ENCODE data around the gene SERPINA10. TPM values are rescaled to one million over a fixed set of nuclear protein-coding genes. Genes with fewer than 3 reads are reported as not detected.

Gene SERPINA10
- polyA plus RNA-seq, 3 donors, result not detected

DNA sequence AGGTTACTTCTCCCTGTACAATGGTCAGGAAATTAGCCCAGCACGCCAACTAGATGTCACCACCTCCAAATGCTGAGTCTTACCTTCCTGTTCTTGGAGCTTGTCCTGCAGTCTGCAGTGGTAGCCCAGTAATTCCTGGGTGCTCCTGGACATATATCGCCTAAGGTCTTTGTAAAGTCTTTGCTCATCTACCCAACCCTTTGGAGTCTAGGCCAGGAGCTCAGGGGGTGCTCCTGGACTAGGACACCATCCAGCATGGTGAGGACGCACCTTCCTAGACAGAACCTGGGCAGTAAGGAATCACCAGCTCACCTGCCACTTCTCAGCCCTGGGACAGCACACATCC is 569 bp downstream of the SERPINA10 start:
- no peaks in the 10 kb centered on the region for H3K36me3 Mint-ChIP-seq
- H3K27me3 Mint-ChIP-seq (ENCODE audit: low read depth in 3 of 3), result peaks cover 1 to 9% (median 3%) of the 10 kb centered on the region in 3 donors
- Histone ChIP-seq H3K4me2 (replicated peaks; ENCODE audit: extremely low read depth, low read length, poor library complexity, severe bottlenecking) (no peak overlapping the region), H3K4me3 (replicated peaks in 1 of 3; ENCODE audit: low read depth in 2 of 3, low read length in 3 of 3) (no peak overlapping the region), H2AFZ (ENCODE audit: insufficient read depth, low read depth, low read length, poor library complexity, severe bottlenecking) (no peak overlapping the region), H3K4me1 (ENCODE audit: control insufficient read depth in 1 of 2, insufficient read depth in 2 of 2, low read length in 2 of 2) (no peaks in the 10 kb centered on the region), H3K9ac (ENCODE audit: insufficient read depth, low read length, poor library complexity, severe bottlenecking) (no peak overlapping the region), H4K20me1 (ENCODE audit: insufficient read depth, low read length) (no peaks in the 10 kb centered on the region), H3K79me2 (ENCODE audit: insufficient read depth, low read length) (no peaks in the 10 kb centered on the region), H3K9me3 (replicated peaks in 1 of 2; ENCODE audit: control insufficient read depth in 1 of 2, insufficient read depth in 1 of 2, low read length in 2 of 2) (no peaks in the 10 kb centered on the region), H3K36me3 (replicated peaks in 1 of 2; ENCODE audit: control insufficient read depth in 1 of 2, insufficient read depth in 2 of 2, low read length in 2 of 2) (no peaks in the 10 kb centered on the region), H3K27me3 (ENCODE audit: control insufficient read depth in 2 of 2, insufficient read depth in 2 of 2, low read length in 2 of 2) (no peaks in the 10 kb centered on the region), H3K27ac (ENCODE audit: low read depth in 1 of 2, low read length in 2 of 2) (no peak overlapping the region)
- H3K4me3 Mint-ChIP-seq, result no peak overlapping the region
- WGBS (ENCODE audit: insufficient coverage), result 79% methylated on average over 3 of the region's 3 CpGs
- no peaks in the 10 kb centered on the region for H3K4me1 Mint-ChIP-seq
- intact Hi-C loops (cut with micrococcal nuclease), result no loop called here
- H3K9me3 Mint-ChIP-seq, result peaks cover 0 to 5% (median 2%) of the 10 kb centered on the region in 7 donors
- TF ChIP-seq CTCF (IDR thresholded peaks at IDR 0.05), result no peak
- H3K27ac Mint-ChIP-seq, result no peak overlapping the region
- DNase-seq, result no peak

DNA sequence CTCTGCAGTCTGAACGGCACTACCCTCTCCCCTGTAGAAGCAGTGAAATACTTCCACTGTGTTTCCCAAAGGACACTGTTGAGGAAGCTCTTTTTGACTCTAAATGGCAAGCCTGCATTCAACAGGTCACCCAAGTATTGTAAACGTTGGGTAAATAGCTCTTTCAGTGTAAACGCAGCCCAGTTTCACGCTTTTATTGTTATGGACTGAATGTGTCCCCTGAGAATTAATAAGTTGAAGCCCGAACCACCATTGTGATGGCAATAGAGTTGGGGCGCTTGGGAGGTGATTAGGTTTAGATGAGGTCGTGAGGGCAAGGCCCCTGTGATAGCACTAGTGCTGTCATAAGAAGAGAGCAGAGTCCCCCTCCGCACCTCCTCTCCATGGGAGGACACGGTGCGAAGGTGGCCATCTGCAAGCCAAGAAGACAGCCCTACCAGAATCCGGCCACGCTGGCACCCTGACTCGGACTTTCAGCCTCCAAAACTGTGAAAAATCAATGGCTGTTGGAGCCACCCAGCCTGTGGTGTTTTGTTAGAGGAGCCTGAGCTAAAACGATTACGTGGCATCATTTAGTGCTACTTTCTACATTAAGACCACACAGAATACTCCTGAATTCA is 1.1 kb downstream of the SERPINA10 start:
- Histone ChIP-seq H3K79me2 (ENCODE audit: insufficient read depth, low read length) (no peaks in the 10 kb centered on the region), H3K27ac (ENCODE audit: low read depth in 1 of 2, low read length in 2 of 2) (no peak overlapping the region), H3K27me3 (ENCODE audit: control insufficient read depth in 2 of 2, insufficient read depth in 2 of 2, low read length in 2 of 2) (no peaks in the 10 kb centered on the region), H3K9ac (ENCODE audit: insufficient read depth, low read length, poor library complexity, severe bottlenecking) (no peak overlapping the region), H3K4me1 (ENCODE audit: control insufficient read depth in 1 of 2, insufficient read depth in 2 of 2, low read length in 2 of 2) (no peaks in the 10 kb centered on the region), H3K36me3 (replicated peaks in 1 of 2; ENCODE audit: control insufficient read depth in 1 of 2, insufficient read depth in 2 of 2, low read length in 2 of 2) (no peaks in the 10 kb centered on the region), H3K4me3 (replicated peaks in 1 of 3; ENCODE audit: low read depth in 2 of 3, low read length in 3 of 3) (no peak overlapping the region), H3K9me3 (replicated peaks in 1 of 2; ENCODE audit: control insufficient read depth in 1 of 2, insufficient read depth in 1 of 2, low read length in 2 of 2) (no peaks in the 10 kb centered on the region), H2AFZ (ENCODE audit: insufficient read depth, low read depth, low read length, poor library complexity, severe bottlenecking) (no peak overlapping the region), H3K4me2 (replicated peaks; ENCODE audit: extremely low read depth, low read length, poor library complexity, severe bottlenecking) (no peak overlapping the region), H4K20me1 (ENCODE audit: insufficient read depth, low read length) (no peaks in the 10 kb centered on the region)
- peaks cover 1 to 9% (median 3%) of the 10 kb centered on the region in 3 donors for H3K27me3 Mint-ChIP-seq (ENCODE audit: low read depth in 3 of 3)
- no peaks in the 10 kb centered on the region for H3K36me3 Mint-ChIP-seq
- H3K4me3 Mint-ChIP-seq, result no peak overlapping the region
- H3K9me3 Mint-ChIP-seq, result peaks cover 0 to 5% (median 2%) of the 10 kb centered on the region in 7 donors
- no peaks in the 10 kb centered on the region for H3K4me1 Mint-ChIP-seq
- no peak for TF ChIP-seq CTCF (IDR thresholded peaks at IDR 0.05)
- DNase-seq, result no peak
- intact Hi-C loops (cut with micrococcal nuclease), result no loop called here
- 78% methylated on average over 7 of the region's 15 CpGs for WGBS (ENCODE audit: insufficient coverage)
- H3K27ac Mint-ChIP-seq, result no peak overlapping the region
